Activated CD4-positive, alpha-beta T cell treated with anti-CD3 and anti-CD28 coated beads, Interleukin-2, amount 10 ng/mL, durations not matched to agents 7 days and 5 days (primary cell): Measurements from ENCODE around the gene ZC3H13. TPM values are rescaled to one million over a fixed set of nuclear protein-coding genes. Genes with fewer than 3 reads are reported as not detected.

Experiments used
- CTCF ChIA-PET: fragments of 350-600 bp; sonication (Branson Sonifier 250); formaldehyde crosslinking; loops from one replicate; lab custom pipeline; 2021; ENCODE audit warnings: antibody characterized with exemption; lab: Charles Lee
- POLR2A ChIA-PET: fragments of 350-600 bp; sonication (Branson Sonifier 250); formaldehyde crosslinking; loops from one replicate; lab custom pipeline; 2021; ENCODE audit warnings: antibody characterized with exemption; lab: Charles Lee
- DNase-seq: peaks from one replicate; pipeline ENCODE4 v3.0.0-alpha.2; 2020
- H3K27ac Mint-ChIP-seq: one replicate; pipeline ENCODE4 v1.8.0; 2021; ENCODE audit warnings: mild to moderate bottlenecking, moderate library complexity, mixed read lengths
- H3K27me3 Mint-ChIP-seq: one replicate; pipeline ENCODE4 v1.8.0; 2021; ENCODE audit warnings: mixed read lengths
- H3K36me3 Mint-ChIP-seq: one replicate; pipeline ENCODE4 v1.8.0; 2021; ENCODE audit warnings: low read depth, mixed read lengths
- H3K4me1 Mint-ChIP-seq: one replicate; pipeline ENCODE4 v1.8.0; 2021; ENCODE audit warnings: mixed read lengths
- H3K4me3 Mint-ChIP-seq: one replicate; pipeline ENCODE4 v1.8.0; 2021; ENCODE audit warnings: mild to moderate bottlenecking, moderate library complexity, mixed read lengths
- H3K9me3 Mint-ChIP-seq: one replicate; pipeline ENCODE4 v1.8.0; 2021; ENCODE audit warnings: mixed read lengths
- total RNA-seq, 2 experiments: library from RNA; stranded (reverse); gene quantifications; one replicate each; pipeline ENCODE4 v1.2.3, GENCODE V29; 2021

Gene ZC3H13
- total RNA-seq, 2 experiments from 2014 or later, result 38.0 to 50.0 TPM

GRCh38 chr13:46025157-46025556 lies 27.4 kb downstream of the ZC3H13 start:
- ChIA-PET POLR2A (no interaction called here), CTCF (no interaction called here)
- no peak overlapping the region for H3K27ac Mint-ChIP-seq
- H3K36me3 Mint-ChIP-seq, result peaks cover 15% of the 10 kb centered on the region
- no peak for DNase-seq
- no peaks in the 10 kb centered on the region for H3K4me1 Mint-ChIP-seq
- peaks cover 4% of the 10 kb centered on the region for H3K9me3 Mint-ChIP-seq
- H3K27me3 Mint-ChIP-seq, result no peaks in the 10 kb centered on the region
- no peak overlapping the region for H3K4me3 Mint-ChIP-seq

DNA sequence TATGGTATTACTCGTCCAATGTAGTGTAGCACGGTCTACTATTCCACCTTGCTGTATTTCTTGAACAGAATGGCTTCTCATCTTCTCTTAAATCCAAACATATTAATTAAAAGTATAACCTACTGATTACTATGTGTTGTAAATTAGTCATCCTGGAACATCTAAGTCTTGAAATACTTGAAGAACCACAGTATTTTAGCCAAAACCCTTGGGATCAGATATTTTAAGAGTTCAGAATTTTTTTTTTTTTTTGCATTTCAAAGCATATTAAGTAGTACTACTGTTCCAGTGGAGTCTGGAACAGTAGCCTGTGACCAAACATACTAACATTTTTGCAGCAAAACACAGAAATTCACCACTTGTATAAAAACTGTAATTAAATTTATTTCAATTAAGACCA lies 30.1 kb downstream of the ZC3H13 start:
- H3K9me3 Mint-ChIP-seq, result no peaks in the 10 kb centered on the region
- H3K4me3 Mint-ChIP-seq, result no peak overlapping the region
- CTCF ChIA-PET, result no interaction called here
- no peaks in the 10 kb centered on the region for H3K27me3 Mint-ChIP-seq
- DNase-seq, result no peak
- H3K4me1 Mint-ChIP-seq, result no peaks in the 10 kb centered on the region
- POLR2A ChIA-PET, result no interaction called here
- no peak overlapping the region for H3K27ac Mint-ChIP-seq
- H3K36me3 Mint-ChIP-seq, result peaks cover 9% of the 10 kb centered on the region

DNA sequence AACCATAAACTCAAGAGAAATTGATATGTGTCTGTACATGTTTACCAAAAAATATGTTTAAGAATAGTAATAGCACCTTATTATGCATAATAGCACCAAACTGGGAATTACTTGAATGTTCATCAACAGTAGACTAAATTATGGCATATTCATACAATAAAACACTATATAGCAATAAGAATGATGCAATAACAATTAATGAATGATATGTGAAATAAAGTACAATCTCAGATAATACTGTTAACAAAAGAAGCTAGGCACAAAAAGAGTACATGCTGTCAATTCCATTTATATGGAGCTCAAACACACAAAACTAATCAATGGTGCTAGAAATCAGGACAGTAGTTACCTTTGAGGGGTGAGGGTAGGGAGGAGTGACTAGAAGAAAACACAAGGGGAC lies 36.3 kb downstream of the ZC3H13 start:
- no peaks in the 10 kb centered on the region for H3K27me3 Mint-ChIP-seq
- H3K27ac Mint-ChIP-seq, result no peak overlapping the region
- no peak for DNase-seq
- POLR2A ChIA-PET, result no interaction called here
- no peak overlapping the region for H3K4me3 Mint-ChIP-seq
- no peaks in the 10 kb centered on the region for H3K9me3 Mint-ChIP-seq
- H3K4me1 Mint-ChIP-seq, result no peaks in the 10 kb centered on the region
- peaks cover 22% of the 10 kb centered on the region for H3K36me3 Mint-ChIP-seq
- CTCF ChIA-PET, result interaction anchor here (0.7 kb wide), 1 partner anchor 12 kb away, joined by 3 read pairs; no protein-coding TSS in a partner anchor

DNA sequence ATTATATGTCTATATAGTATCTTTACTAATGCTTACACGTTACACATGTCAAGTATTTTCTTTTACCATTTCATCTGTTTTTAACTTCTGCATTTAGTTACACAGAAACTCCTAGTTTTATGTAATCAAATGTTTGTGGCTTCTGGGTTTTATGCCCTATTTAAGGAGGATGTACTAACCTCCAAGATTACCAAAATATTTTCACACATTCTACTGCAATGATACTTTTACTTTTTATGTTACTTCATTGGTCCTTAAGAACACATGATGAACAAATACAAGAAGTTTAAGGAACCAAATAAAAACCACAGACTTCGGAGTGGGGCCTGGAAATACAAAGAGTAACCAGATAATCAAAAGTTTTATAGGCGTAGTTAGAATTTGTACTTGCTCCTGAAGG lies 37.2 kb downstream of the ZC3H13 start:
- POLR2A ChIA-PET, result no interaction called here
- Mint-ChIP-seq H3K4me3 (no peak overlapping the region), H3K36me3 (peaks cover 24% of the 10 kb centered on the region), H3K9me3 (no peaks in the 10 kb centered on the region), H3K4me1 (no peaks in the 10 kb centered on the region), H3K27me3 (no peaks in the 10 kb centered on the region), H3K27ac (no peak overlapping the region)
- no peak for DNase-seq
- CTCF ChIA-PET, result no interaction called here

DNA sequence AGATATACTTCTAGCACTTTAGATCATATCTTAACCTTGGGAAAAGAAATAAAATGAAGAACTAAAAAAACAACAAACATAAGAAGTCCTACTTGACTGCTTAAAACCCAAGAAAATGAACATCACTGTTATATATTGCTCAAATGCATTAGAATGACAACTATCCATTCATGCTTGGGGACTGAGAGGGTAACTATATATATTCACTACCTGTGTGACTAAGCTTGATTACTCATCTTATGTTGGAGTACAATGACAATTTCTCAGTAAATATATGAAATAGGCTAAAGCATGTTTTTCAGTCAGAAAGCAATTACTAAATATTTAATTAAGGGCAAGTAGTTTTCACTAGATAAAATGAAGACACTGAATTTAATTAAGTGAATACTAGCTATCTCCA lies 40.1 kb downstream of the ZC3H13 start:
- DNase-seq, result no peak
- no peak overlapping the region for H3K4me3 Mint-ChIP-seq
- peaks cover 33% of the 10 kb centered on the region for H3K36me3 Mint-ChIP-seq
- H3K27me3 Mint-ChIP-seq, result no peaks in the 10 kb centered on the region
- no peaks in the 10 kb centered on the region for H3K9me3 Mint-ChIP-seq
- CTCF ChIA-PET, result no interaction called here
- no peaks in the 10 kb centered on the region for H3K4me1 Mint-ChIP-seq
- H3K27ac Mint-ChIP-seq, result no peak overlapping the region
- POLR2A ChIA-PET, result no interaction called here

DNA sequence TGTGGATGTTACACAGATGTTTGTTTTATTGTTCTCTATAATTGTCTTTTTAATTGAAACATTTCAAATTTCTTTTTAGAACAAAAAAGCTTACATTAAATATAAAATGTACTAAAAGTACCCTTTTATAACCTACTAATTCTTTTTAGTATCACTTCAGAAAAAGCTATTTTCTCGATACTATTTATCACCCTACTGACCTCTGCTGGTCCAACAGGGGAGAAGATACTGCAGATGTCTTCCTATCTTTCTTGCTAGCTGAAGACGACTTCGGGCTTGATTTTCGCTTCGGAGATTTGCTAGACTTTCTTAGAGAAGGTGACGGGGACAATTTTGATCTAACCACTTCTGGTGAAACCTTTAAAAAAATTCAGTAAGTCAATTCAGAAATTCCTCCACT lies 42.4 kb downstream of the ZC3H13 start:
- CTCF ChIA-PET, result interaction anchor here (0.5 to 1.2 kb wide), 3 partner anchors 12 to 712 kb away, joined by 3 read pairs; no protein-coding TSS in a partner anchor
- Mint-ChIP-seq H3K36me3 (peaks cover 26% of the 10 kb centered on the region), H3K27me3 (no peaks in the 10 kb centered on the region), H3K4me1 (no peaks in the 10 kb centered on the region), H3K27ac (no peak overlapping the region), H3K9me3 (no peaks in the 10 kb centered on the region), H3K4me3 (no peak overlapping the region)
- POLR2A ChIA-PET, result no interaction called here
- no peak for DNase-seq

DNA sequence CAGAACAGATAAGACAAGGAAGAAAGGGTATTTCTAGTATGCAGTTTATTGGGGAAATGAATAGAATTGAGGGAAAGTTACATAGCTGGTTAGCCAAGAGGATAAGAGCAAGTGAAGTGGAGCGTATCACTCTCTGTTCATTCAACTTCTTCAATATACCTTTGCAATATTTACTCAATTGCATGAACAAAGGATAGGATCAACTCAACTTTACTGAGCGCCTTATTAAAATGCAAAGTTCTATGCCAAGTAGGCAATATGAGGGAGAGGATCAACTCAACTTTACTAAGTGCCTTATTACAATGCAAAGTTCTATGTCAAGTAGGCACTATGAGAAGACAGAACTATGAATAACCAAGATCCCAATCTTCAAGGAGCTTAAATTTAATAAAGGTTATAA lies 43.9 kb downstream of the ZC3H13 start:
- Mint-ChIP-seq H3K36me3 (peaks cover 29% of the 10 kb centered on the region), H3K4me1 (no peaks in the 10 kb centered on the region), H3K4me3 (no peak overlapping the region), H3K27me3 (no peaks in the 10 kb centered on the region), H3K9me3 (no peaks in the 10 kb centered on the region), H3K27ac (no peak overlapping the region)
- ChIA-PET POLR2A (no interaction called here), CTCF (interaction anchor here (0.6 kb wide), 1 partner anchor 1551 kb away, joined by 3 read pairs; no protein-coding TSS in a partner anchor)
- DNase-seq, result no peak

- Mint-ChIP-seq H3K4me3 (no peak overlapping the region), H3K9me3 (no peaks in the 10 kb centered on the region), H3K27ac (no peak overlapping the region), H3K27me3 (no peaks in the 10 kb centered on the region), H3K4me1 (peaks cover 2% of the 10 kb centered on the region), H3K36me3 (peaks cover 43% of the 10 kb centered on the region)
- DNase-seq, result no peak
- ChIA-PET CTCF (no interaction called here), POLR2A (no interaction called here)
Measured at GRCh38 chr13:46006688-46007452, 45.7 kb downstream of the ZC3H13 start.

GRCh38 chr13:46004491-46004890 lies 48.1 kb downstream of the ZC3H13 start:
- Mint-ChIP-seq H3K27me3 (no peaks in the 10 kb centered on the region), H3K27ac (no peak overlapping the region), H3K9me3 (no peaks in the 10 kb centered on the region), H3K4me3 (no peak overlapping the region), H3K36me3 (peaks cover 51% of the 10 kb centered on the region), H3K4me1 (peaks cover 2% of the 10 kb centered on the region)
- POLR2A ChIA-PET, result no interaction called here
- no peak for DNase-seq
- CTCF ChIA-PET, result interaction anchor here (1.2 kb wide), 1 partner anchor 12 kb away, joined by 3 read pairs; no protein-coding TSS in a partner anchor

DNA sequence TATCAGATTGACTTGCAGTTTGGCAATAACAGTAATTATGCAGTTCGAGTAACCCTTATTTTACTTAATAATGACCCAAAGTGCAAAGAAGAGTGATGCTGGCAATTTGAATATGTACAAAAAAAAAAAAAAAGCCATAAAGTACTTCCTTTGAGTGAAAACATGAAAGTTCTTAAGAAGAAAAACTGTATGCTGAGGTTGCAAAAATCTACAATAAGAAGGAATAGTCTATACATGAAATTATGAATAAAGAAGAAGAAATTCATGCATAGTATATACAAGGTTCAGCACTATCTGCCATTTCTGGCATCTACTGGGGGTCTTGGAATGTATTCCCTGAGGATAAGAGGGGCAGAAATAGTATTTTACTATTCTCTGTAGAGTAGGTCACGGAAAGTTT lies 55.9 kb downstream of the ZC3H13 start:
- Mint-ChIP-seq H3K36me3 (peaks cover 27% of the 10 kb centered on the region), H3K4me1 (peaks cover 4% of the 10 kb centered on the region), H3K27ac (no peak overlapping the region), H3K9me3 (no peaks in the 10 kb centered on the region), H3K4me3 (no peak overlapping the region), H3K27me3 (no peaks in the 10 kb centered on the region)
- DNase-seq, result no peak
- CTCF ChIA-PET, result no interaction called here
- POLR2A ChIA-PET, result no interaction called here

GRCh38 chr13:45995245-45995644 lies 57.3 kb downstream of the ZC3H13 start:
- CTCF ChIA-PET, result interaction anchor here (0.6 kb wide), 1 partner anchor 404 kb away, joined by 3 read pairs; no protein-coding TSS in a partner anchor
- H3K27me3 Mint-ChIP-seq, result no peaks in the 10 kb centered on the region

DNA sequence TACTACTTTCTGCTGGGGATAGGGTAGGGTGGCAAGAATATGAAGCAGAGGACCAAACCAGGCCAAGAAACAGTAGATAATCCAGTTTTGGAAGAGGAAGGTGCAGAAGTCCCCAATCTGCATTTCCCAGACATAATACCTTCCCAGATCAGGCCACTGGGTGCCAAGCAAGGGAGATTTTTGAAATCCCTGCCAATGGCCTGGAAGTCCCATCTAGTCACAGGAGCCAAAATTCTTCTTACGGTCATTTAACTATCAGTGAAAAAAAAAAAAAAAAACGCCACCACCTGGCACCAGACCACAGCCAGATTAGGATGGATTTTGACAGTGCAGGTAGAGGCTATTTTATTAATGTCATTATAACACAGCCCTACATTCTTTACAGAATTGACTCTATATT lies 57.8 kb downstream of the ZC3H13 start:
- H3K4me3 Mint-ChIP-seq, result no peak overlapping the region
- no peak for DNase-seq
- no peaks in the 10 kb centered on the region for H3K9me3 Mint-ChIP-seq
- ChIA-PET POLR2A (no interaction called here), CTCF (interaction anchor here (0.6 kb wide), 1 partner anchor 404 kb away, joined by 3 read pairs; no protein-coding TSS in a partner anchor)
- H3K36me3 Mint-ChIP-seq, result peaks cover 16% of the 10 kb centered on the region
- H3K4me1 Mint-ChIP-seq, result peaks cover 4% of the 10 kb centered on the region
- no peaks in the 10 kb centered on the region for H3K27me3 Mint-ChIP-seq
- no peak overlapping the region for H3K27ac Mint-ChIP-seq

More at GRCh38 chr13:45995245-45995644, 57.3 kb downstream of the ZC3H13 start:
- Mint-ChIP-seq H3K9me3 (no peaks in the 10 kb centered on the region), H3K36me3 (peaks cover 17% of the 10 kb centered on the region), H3K4me1 (peaks cover 4% of the 10 kb centered on the region), H3K27ac (no peak overlapping the region), H3K4me3 (no peak overlapping the region)
- POLR2A ChIA-PET, result no interaction called here
- DNase-seq, result no peak

DNA sequence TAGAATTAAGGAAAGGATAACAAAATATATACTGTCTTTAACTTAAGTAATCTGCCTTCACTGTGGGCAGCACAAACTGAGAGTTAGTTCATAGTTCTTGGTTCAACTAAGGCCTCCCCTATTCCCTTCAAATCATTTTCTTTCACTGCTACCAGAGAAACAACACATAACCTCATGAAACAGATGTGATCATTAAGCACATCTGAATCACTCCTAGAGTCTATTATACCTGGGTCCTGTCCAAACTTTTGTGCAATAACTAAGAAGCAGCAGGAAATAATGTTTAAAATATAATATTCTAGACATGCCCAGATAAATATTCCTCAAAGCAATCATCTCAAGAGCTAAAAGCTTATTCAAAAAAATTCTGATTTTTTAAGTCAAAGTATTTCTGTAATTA lies 62.9 kb downstream of the ZC3H13 start:
- Mint-ChIP-seq H3K27me3 (no peaks in the 10 kb centered on the region), H3K27ac (no peak overlapping the region), H3K36me3 (peaks cover 36% of the 10 kb centered on the region), H3K4me1 (no peaks in the 10 kb centered on the region), H3K9me3 (no peaks in the 10 kb centered on the region), H3K4me3 (no peak overlapping the region)
- CTCF ChIA-PET, result no interaction called here
- no peak for DNase-seq
- POLR2A ChIA-PET, result no interaction called here
